ENCODE results near the gene DAB2IP. TPM values are rescaled to one million over a fixed set of nuclear protein-coding genes. Genes with fewer than 3 reads are reported as not detected.
A peak's percentile ranks its signal among the peaks of the same experiment; 100 is the strongest.

DAB2IP gene
- total and polyA plus RNA-seq, 8 donors: 17.5 to 303 (median 45.6) TPM

DNA sequence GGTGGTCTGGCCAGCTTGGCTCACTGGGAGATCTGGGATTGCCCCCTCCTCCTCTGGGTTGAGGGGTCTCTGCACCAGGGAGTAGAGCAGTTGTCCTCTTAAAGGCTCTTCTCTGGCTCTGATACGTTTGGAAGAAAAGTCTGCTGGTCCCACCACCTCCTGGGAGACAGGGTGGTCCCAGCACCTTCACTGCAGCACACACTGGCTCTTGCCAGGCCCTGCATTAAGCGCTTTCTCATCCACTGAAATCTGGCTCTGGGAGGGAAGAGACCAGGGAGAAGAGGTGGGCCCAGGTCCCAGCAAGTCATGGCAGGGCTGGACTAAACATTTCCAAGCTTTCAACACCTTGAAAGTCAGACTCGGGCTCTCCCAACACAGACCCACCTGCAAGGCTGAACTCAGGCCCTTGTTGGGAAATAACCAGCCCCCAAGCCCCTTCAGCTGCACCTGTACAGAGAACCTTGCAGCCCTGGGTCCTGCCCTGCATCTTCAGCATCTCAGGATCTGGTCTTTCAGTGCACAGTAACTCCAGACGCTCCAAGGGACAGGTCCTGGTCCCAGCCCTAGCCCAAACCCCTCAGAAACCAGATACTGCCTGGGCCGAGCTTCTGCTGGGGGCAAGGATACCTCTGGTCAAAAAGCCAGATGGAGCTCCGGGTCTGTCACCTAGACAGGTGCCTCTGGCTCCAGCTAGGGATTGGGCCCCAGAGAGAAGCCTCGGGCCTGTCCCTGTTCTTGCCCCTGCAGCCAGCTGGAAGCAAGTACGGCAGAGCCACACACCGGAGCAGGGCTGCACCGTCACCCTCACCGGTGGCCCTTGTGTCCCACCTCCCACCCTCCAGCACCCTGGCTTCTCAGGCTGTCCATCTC lies 134.5 kb downstream of the DAB2IP start:
- 85 to 90% (median 88%) methylated on average over 7 to 11 of the region's 11 CpGs for WGBS, 5 donors
- Histone ChIP-seq H3K4me3 (no peak overlapping the region), H3K4me1 (no peaks in the 10 kb centered on the region), H3K9me3 (no peaks in the 10 kb centered on the region), H3K27me3 (no peaks in the 10 kb centered on the region), H3K27ac (no peak overlapping the region), H3K36me3 (peaks cover 37 to 59% (median 58%) of the 10 kb centered on the region in 4 donors)
- intact Hi-C loops (cut with DNase I; ENCODE audit: low total_unique reads): no loop called here
- TF ChIP-seq POLR2A (IDR thresholded peaks at IDR 0.05) (no peak), POLR2AphosphoS5 (IDR thresholded peaks at IDR 0.05) (no peak), EP300 (IDR thresholded peaks at IDR 0.05) (no peak)
- TF ChIP-seq, protein P1, sequence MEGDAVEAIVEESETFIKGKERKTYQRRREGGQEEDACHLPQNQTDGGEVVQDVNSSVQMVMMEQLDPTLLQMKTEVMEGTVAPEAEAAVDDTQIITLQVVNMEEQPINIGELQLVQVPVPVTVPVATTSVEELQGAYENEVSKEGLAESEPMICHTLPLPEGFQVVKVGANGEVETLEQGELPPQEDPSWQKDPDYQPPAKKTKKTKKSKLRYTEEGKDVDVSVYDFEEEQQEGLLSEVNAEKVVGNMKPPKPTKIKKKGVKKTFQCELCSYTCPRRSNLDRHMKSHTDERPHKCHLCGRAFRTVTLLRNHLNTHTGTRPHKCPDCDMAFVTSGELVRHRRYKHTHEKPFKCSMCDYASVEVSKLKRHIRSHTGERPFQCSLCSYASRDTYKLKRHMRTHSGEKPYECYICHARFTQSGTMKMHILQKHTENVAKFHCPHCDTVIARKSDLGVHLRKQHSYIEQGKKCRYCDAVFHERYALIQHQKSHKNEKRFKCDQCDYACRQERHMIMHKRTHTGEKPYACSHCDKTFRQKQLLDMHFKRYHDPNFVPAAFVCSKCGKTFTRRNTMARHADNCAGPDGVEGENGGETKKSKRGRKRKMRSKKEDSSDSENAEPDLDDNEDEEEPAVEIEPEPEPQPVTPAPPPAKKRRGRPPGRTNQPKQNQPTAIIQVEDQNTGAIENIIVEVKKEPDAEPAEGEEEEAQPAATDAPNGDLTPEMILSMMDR (IDR thresholded peaks at IDR 0.05): no peak
- DNase-seq: peak in 1 of 2 donors; percentile 1

DNA sequence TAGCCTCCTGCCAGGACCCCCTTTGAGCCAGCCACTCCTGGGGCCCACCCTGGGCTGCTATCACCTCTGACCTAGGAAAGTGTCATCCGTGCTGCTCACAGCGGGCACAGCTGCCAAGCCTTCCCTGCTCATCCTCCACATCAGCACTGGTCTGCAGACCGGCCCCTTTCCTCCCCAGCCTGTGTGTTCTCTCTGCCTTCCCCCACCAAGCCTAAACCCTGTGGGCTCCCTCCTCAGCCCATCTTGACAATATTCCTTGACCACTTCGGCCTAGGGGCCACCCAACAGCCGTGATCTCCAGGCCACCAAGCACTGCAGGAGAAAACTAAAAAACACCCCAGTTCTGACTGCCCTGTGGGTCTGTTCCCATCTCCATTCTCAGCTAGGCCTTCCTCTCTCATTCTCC lies 135.1 kb downstream of the DAB2IP start:
- no peaks in the 10 kb centered on the region for H3K4me1 ChIP-seq
- H3K27ac ChIP-seq: no peak overlapping the region
- no peaks in the 10 kb centered on the region for H3K9me3 ChIP-seq
- peaks cover 31 to 53% (median 51%) of the 10 kb centered on the region in 4 donors for H3K36me3 ChIP-seq
- TF ChIP-seq EP300 (IDR thresholded peaks at IDR 0.05): no peak
- TF ChIP-seq, protein P1 (IDR thresholded peaks at IDR 0.05): no peak
- TF ChIP-seq POLR2A (IDR thresholded peaks at IDR 0.05): no peak
- TF ChIP-seq POLR2AphosphoS5 (IDR thresholded peaks at IDR 0.05): no peak
- 76 to 90% (median 85%) methylated on average over 5 of the region's 5 CpGs for WGBS, 5 donors
- intact Hi-C loops (cut with DNase I; ENCODE audit: low total_unique reads): no loop called here
- no peaks in the 10 kb centered on the region for H3K27me3 ChIP-seq
- no peak overlapping the region for H3K4me3 ChIP-seq
- peak in 1 of 2 donors; percentile 2 for DNase-seq

DNA sequence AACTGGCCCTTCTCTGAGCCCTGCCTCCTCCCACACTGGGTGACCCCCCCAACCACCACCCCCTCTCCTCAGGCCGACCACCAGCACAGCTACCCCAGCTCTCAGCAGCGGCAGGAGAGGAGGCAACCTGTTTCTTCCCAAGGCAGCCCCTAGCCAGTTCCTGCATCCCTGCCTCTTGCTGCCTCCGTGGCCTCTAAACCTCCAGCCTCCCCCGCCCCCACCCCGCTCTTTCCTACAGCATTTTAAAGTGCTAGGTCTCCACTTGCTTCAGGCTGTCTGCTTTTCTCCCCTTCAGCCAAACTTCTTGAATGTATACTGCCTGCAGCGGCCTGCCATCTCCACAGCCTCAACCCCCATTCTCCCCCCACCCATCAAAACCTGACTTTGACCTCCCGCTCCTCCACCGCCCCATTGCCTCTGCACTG lies 135.6 kb downstream of the DAB2IP start:
- no peaks in the 10 kb centered on the region for H3K4me1 ChIP-seq
- no peaks in the 10 kb centered on the region for H3K9me3 ChIP-seq
- no peak for TF ChIP-seq POLR2AphosphoS5 (IDR thresholded peaks at IDR 0.05)
- no peak for TF ChIP-seq EP300 (IDR thresholded peaks at IDR 0.05)
- TF ChIP-seq, protein P1 (IDR thresholded peaks at IDR 0.05): no peak
- TF ChIP-seq POLR2A (IDR thresholded peaks at IDR 0.05): no peak
- H3K4me3 ChIP-seq: no peak overlapping the region
- 77 to 90% (median 87%) methylated on average over 8 of the region's 8 CpGs for whole genome bisulfite sequencing, 5 donors
- peak in 1 of 2 donors; percentile 19 for DNase-seq
- intact Hi-C loops (cut with DNase I; ENCODE audit: low total_unique reads): no loop called here
- no peaks in the 10 kb centered on the region for H3K27me3 ChIP-seq
- peaks cover 26 to 48% (median 47%) of the 10 kb centered on the region in 4 donors for H3K36me3 ChIP-seq
- H3K27ac ChIP-seq: no peak overlapping the region

DNA sequence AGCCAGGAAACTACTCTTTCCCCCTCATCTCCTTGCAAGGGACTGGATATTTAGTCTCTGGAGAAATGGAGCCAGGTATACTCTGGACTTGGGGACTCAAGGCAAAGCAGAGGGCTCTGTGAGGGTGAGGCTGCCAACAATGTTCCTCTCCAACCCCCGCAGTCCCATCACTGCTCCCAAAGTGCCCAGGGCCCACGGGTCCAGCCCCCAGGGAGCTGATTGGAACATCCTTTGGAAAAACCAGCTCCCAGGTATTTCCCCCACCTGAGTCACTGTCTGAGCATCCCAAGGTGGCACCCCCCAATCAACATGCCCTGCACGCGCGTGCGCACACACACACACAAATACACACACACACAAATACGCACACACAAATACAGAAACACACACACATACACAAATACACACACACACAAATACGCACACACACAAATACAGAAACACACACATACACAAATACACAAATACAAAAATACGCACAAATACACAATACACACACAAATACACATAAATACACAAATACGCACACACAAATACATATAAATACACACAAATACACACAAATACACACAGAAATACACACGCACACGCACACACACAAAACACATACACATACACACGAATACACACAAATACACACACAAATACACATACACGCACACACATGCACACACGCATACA lies 137.4 kb downstream of the DAB2IP start:
- no peak overlapping the region for H3K27ac ChIP-seq
- DNase-seq: peak in 1 of 2 donors; percentile 1
- peaks cover 8 to 30% (median 28%) of the 10 kb centered on the region in 4 donors for H3K36me3 ChIP-seq
- 87 to 96% (median 92%) methylated on average over 14 to 15 of the region's 15 CpGs for WGBS, 5 donors
- intact Hi-C loops (cut with DNase I; ENCODE audit: low total_unique reads): no loop called here
- no peaks in the 10 kb centered on the region for H3K27me3 ChIP-seq
- no peaks in the 10 kb centered on the region for H3K9me3 ChIP-seq
- no peak overlapping the region for H3K4me3 ChIP-seq
- TF ChIP-seq POLR2AphosphoS5 (IDR thresholded peaks at IDR 0.05) (no peak), POLR2A (IDR thresholded peaks at IDR 0.05) (no peak), EP300 (IDR thresholded peaks at IDR 0.05) (no peak)
- TF ChIP-seq, protein P1 (IDR thresholded peaks at IDR 0.05): no peak
- no peaks in the 10 kb centered on the region for H3K4me1 ChIP-seq

Measured in stomach (tissue), 9 donors.